ENCODE measurements around the gene AKAP13. TPM values are rescaled to one million over a fixed set of nuclear protein-coding genes. Genes with fewer than 3 reads are reported as not detected.
A peak's percentile ranks its signal among the peaks of the same experiment; 100 is the strongest.

Gene AKAP13
- polyA plus RNA-seq, 2 of the 4 experiments (the other 2 are of a cell fraction) = 20.4 to 28.8 TPM

DNA sequence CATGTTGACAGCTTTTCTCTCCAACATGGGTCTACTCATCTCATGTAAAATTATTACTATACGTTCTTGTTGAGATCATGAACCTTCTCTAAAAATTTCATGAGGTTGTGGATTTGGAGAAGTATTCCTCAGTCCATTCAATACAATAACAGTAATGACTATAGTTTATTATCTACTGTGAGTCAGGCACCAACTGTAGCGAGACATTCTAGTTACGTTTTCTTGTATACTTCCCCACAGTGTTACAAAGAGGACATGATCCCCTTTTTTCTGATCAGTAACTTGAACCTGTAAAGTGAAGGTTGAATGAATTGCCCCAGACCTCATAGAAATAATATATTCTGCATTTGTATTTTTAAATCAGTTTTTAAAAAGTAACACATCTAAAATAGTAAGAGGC lies 76.4 kb downstream of the AKAP13 start (continued):
- TF ChIP-seq CHD4 (IDR thresholded peaks at IDR 0.05; ENCODE audit: borderline replicate concordance) (no peak), HEYL (CRISPR knock-in tag; IDR thresholded peaks at IDR 0.05) (no peak)

GRCh38 chr15:85457392-85457968 lies 77.1 kb downstream of the AKAP13 start:
- H3K4me2 ChIP-seq = peak overlapping the region; percentile 62; the same call in 1 of the 3 replicates
- WGBS (ENCODE audit: missing lambda C conversion rate) = 82% methylated on average over 8 of the region's 8 CpGs
- peak in 1 of 2 experiments; percentile 40; a peak in 3 of 6 replicates for ATAC-seq

GRCh38 chr15:85458764-85459163 lies 78.4 kb downstream of the AKAP13 start:
- ATAC-seq = peak; percentile 72 to 76; a peak in 5 of 6 replicates
- no peak overlapping the region for H3K4me3 ChIP-seq
- 37% methylated on average over 2 of the region's 2 CpGs for WGBS (ENCODE audit: missing lambda C conversion rate)
- peaks cover 71% of the 10 kb centered on the region for H3K4me1 ChIP-seq
- no peak for TF ChIP-seq FOSB (CRISPR knock-in tag; IDR thresholded peaks at IDR 0.05)
- no peak for TF ChIP-seq CBX2 (IDR thresholded peaks at IDR 0.05; ENCODE audit: borderline replicate concordance, low read depth)
- no peak for TF ChIP-seq MAZ (IDR thresholded peaks at IDR 0.05; ENCODE audit: borderline replicate concordance, low read depth, low read length)
- no peak for TF ChIP-seq FOSL2 (IDR thresholded peaks at IDR 0.05)
- peak; percentile 68 for TF ChIP-seq FOSL2 (CRISPR knock-in tag; IDR thresholded peaks at IDR 0.05)
- TF ChIP-seq ZNF302 (CRISPR knock-in tag; IDR thresholded peaks at IDR 0.05) = no peak
- TF ChIP-seq CEBPB (IDR thresholded peaks at IDR 0.05) = peak in 1 of 2 experiments; percentile 31; a peak in 2 of 4 replicates
- TF ChIP-seq GATA3 (IDR thresholded peaks at IDR 0.05; ENCODE audit: borderline replicate concordance) = no peak
- TF ChIP-seq CHD4 (IDR thresholded peaks at IDR 0.05; ENCODE audit: borderline replicate concordance) = no peak
- TF ChIP-seq POLR2A (IDR thresholded peaks at IDR 0.05; ENCODE audit: low read length) = no peak
- TF ChIP-seq, protein P1, sequence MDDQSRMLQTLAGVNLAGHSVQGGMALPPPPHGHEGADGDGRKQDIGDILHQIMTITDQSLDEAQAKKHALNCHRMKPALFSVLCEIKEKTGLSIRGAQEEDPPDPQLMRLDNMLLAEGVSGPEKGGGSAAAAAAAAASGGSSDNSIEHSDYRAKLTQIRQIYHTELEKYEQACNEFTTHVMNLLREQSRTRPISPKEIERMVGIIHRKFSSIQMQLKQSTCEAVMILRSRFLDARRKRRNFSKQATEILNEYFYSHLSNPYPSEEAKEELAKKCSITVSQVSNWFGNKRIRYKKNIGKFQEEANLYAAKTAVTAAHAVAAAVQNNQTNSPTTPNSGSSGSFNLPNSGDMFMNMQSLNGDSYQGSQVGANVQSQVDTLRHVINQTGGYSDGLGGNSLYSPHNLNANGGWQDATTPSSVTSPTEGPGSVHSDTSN (IDR thresholded peaks at IDR 0.05) = no peak
- CTCF ChIA-PET = interaction anchor here (1.2 to 1.6 kb wide), 5 partner anchors 11 to 128 kb away, joined by 3 to 6 read pairs (median 4); no protein-coding TSS in a partner anchor
- peak overlapping the region; percentile 46 to 68; a peak in 5 of 6 replicates for H3K27ac ChIP-seq
- peak; percentile 93 for FAIRE-seq
- POLR2A ChIA-PET = no interaction called here
- H3K4me2 ChIP-seq = peak overlapping the region; percentile 62
- no peaks in the 10 kb centered on the region for H3K9me3 ChIP-seq
- DNase-seq (ENCODE audit: low read depth in 1 of 2, low spot score in 1 of 2) = peak in 1 of 2 experiments; percentile 58

More at GRCh38 chr15:85457392-85457968, 77.1 kb downstream of the AKAP13 start:
- no peak for FAIRE-seq
- no peaks in the 10 kb centered on the region for H3K9me3 ChIP-seq
- 0 out of 6 replicates have a peak overlapping the region, but pooled peaks of 1 of the 2 experiments have one; percentile 11 for H3K27ac ChIP-seq
- H3K4me3 ChIP-seq = no peak overlapping the region
- POLR2A ChIA-PET = no interaction called here
- DNase-seq (ENCODE audit: low read depth in 1 of 2, low spot score in 1 of 2) = peak in 1 of 2 experiments; percentile 39
- peaks cover 66% of the 10 kb centered on the region for H3K4me1 ChIP-seq
- no peak for TF ChIP-seq CEBPB (IDR thresholded peaks at IDR 0.05)
- TF ChIP-seq MAFK (IDR thresholded peaks at IDR 0.05; ENCODE audit: partially characterized antibody) = peak; percentile 47
- CTCF ChIA-PET = interaction anchor here (1.1 to 1.6 kb wide), 2 partner anchors 126 to 161 kb away, joined by 3 to 6 read pairs; no protein-coding TSS in a partner anchor

- ATAC-seq (no peak), FAIRE-seq (no peak), DNase-seq (ENCODE audit: low read depth in 1 of 2, low spot score in 1 of 2) (no peak)
- no peaks in the 10 kb centered on the region for H3K9me3 ChIP-seq
- peaks cover 48% of the 10 kb centered on the region for H3K4me1 ChIP-seq
- no peak overlapping the region for H3K4me3 ChIP-seq
- no peak overlapping the region for H3K4me2 ChIP-seq
- TF ChIP-seq FOXS1 (CRISPR knock-in tag; IDR thresholded peaks at IDR 0.05) (no peak), KDM1A (IDR thresholded peaks at IDR 0.05; ENCODE audit: low read depth) (no peak), NR3C1 (IDR thresholded peaks at IDR 0.05) (no peak), CHD4 (IDR thresholded peaks at IDR 0.05; ENCODE audit: borderline replicate concordance) (no peak), BHLHE40 (IDR thresholded peaks at IDR 0.05; ENCODE audit: low read depth, low read length) (no peak), MAFK (IDR thresholded peaks at IDR 0.05; ENCODE audit: partially characterized antibody) (no peak), ZC3H11A (IDR thresholded peaks at IDR 0.05) (no peak), RARB (CRISPR knock-in tag; IDR thresholded peaks at IDR 0.05) (no peak), GATA3 (IDR thresholded peaks at IDR 0.05; ENCODE audit: borderline replicate concordance) (no peak), NPAS2 (CRISPR knock-in tag; IDR thresholded peaks at IDR 0.05; ENCODE audit: borderline replicate concordance) (no peak), JUNB (IDR thresholded peaks at IDR 0.05) (no peak), HOXA7 (CRISPR knock-in tag; IDR thresholded peaks at IDR 0.05) (no peak), CTCF (IDR thresholded peaks at IDR 0.05) (no peak), HEYL (CRISPR knock-in tag; IDR thresholded peaks at IDR 0.05) (no peak)
- TF ChIP-seq, protein P2, sequence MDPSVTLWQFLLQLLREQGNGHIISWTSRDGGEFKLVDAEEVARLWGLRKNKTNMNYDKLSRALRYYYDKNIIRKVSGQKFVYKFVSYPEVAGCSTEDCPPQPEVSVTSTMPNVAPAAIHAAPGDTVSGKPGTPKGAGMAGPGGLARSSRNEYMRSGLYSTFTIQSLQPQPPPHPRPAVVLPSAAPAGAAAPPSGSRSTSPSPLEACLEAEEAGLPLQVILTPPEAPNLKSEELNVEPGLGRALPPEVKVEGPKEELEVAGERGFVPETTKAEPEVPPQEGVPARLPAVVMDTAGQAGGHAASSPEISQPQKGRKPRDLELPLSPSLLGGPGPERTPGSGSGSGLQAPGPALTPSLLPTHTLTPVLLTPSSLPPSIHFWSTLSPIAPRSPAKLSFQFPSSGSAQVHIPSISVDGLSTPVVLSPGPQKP (IDR thresholded peaks at IDR 0.05; ENCODE audit: low read depth, low read length) = no peak
- CTCF ChIA-PET = interaction anchor here (0.8 to 1.4 kb wide), 5 partner anchors 15 to 165 kb away, joined by 3 to 5 read pairs (median 4); no protein-coding TSS in a partner anchor
- POLR2A ChIA-PET = no interaction called here
- H3K27ac ChIP-seq = no peak overlapping the region
These were observed 81.6 kb downstream of the AKAP13 start for GRCh38 chr15:85462029-85462428.
